Measurements from ENCODE around the gene BAZ2B.

GRCh38 chr2:159322419-159322818 is 293.9 kb downstream of the BAZ2B start:
- no peak for TF ChIP-seq RFX5 (IDR thresholded peaks at IDR 0.05)
- no peak for TF ChIP-seq CTCF (IDR thresholded peaks at IDR 0.05)
- no peak for TF ChIP-seq PBX3 (IDR thresholded peaks at IDR 0.05)
- no peak for TF ChIP-seq POLR2A (IDR thresholded peaks at IDR 0.05; ENCODE audit: low read length)
- TF ChIP-seq KDM1A (IDR thresholded peaks at IDR 0.05; ENCODE audit: low read depth): no peak
- TF ChIP-seq EHMT2 (IDR thresholded peaks at IDR 0.05; ENCODE audit: low read depth): no peak
- TF ChIP-seq EP300 (IDR thresholded peaks at IDR 0.05): no peak
- TF ChIP-seq REST (IDR thresholded peaks at IDR 0.05): no peak
- TF ChIP-seq SREBF2 (IDR thresholded peaks at IDR 0.05): no peak
- TF ChIP-seq HDAC2 (IDR thresholded peaks at IDR 0.05): no peak
- TF ChIP-seq JUNB (IDR thresholded peaks at IDR 0.05): no peak
- no peak for TF ChIP-seq NR3C1 (IDR thresholded peaks at IDR 0.05)
- TF ChIP-seq ZSCAN20 (CRISPR knock-in tag; IDR thresholded peaks at IDR 0.05): no peak
- TF ChIP-seq FOSB (CRISPR knock-in tag; IDR thresholded peaks at IDR 0.05): no peak

Measured in A549 (cell line).